Activated CD4-positive, CD25-positive, alpha-beta regulatory T cell treated with anti-CD3 and anti-CD28 coated beads, Interleukin-2, amount 50 U/mL, for 16 hours (primary cell): ENCODE data around the gene ILDR2.

ENCODE experiments used
- DNase-seq: peaks from one replicate; pipeline ENCODE4 v3.0.0-alpha.2; 2020; ENCODE audit warnings: low read depth, low spot score

The ILDR2 gene

DNA sequence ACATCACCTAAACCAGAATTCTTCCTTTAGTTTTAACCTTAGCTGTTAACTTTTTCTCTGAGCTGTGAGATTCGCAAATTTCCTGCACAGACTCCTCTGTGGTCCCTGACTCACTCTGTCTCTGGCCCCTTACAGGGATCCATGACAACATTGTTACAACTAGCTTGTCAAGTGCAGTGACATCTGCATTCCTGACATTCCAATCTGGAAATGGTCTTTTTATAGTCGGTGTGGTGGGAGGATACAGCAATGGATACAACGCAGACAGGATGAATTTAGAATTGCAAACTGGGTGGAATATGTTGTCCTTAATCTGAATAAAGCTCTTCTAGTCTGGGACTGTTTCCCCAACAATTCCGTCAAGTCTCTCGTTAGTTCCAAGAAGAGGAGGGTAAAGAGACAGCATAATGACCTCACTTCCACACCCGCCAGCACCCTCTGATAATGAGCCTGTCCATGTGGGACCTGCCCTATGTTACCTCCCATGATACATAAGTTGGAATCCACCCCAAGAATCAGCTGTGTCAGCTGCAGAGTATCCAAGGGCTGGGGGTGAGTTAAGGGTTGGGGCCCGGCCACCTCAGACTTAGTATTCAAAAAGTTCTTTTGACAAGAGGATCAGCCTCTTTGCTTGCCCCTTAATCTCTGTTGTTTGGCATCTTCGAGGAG lies 49.4 kb downstream of the ILDR2 start:
- DNase-seq, result no peak

DNA sequence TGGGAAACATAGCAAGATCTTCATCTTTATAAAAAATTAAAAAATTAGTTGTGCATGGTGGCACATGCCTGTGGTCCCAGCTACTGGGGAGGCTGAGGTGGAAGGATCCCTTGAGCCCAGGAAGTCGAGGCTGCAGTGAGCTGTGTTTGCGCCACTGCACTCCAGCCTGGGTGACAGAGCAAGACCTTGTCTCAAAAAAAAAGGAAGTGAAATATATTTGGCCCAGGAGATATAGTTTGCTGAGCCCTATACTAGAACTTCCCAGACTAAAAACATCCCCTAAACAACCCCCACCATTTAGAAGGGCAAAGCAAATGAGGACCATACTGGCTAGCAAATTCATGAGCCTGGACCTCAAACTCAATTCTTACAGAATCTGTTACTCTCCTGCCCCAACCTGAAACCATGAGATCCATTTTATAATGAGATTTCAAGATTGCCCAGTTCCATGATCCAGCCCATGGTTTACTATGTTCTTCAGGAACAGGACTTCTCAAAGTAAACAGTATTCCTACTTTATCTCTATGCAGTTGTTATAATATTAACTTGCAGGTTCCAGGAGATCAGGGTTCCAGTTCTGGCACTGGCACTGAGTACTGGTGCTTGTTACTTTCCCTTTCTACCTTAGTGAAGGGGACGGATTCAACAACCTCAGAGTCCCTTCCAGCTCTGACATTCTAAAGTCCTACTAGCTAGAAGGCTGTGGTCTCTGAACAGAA lies 50.4 kb downstream of the ILDR2 start:
- no peak for DNase-seq

DNA sequence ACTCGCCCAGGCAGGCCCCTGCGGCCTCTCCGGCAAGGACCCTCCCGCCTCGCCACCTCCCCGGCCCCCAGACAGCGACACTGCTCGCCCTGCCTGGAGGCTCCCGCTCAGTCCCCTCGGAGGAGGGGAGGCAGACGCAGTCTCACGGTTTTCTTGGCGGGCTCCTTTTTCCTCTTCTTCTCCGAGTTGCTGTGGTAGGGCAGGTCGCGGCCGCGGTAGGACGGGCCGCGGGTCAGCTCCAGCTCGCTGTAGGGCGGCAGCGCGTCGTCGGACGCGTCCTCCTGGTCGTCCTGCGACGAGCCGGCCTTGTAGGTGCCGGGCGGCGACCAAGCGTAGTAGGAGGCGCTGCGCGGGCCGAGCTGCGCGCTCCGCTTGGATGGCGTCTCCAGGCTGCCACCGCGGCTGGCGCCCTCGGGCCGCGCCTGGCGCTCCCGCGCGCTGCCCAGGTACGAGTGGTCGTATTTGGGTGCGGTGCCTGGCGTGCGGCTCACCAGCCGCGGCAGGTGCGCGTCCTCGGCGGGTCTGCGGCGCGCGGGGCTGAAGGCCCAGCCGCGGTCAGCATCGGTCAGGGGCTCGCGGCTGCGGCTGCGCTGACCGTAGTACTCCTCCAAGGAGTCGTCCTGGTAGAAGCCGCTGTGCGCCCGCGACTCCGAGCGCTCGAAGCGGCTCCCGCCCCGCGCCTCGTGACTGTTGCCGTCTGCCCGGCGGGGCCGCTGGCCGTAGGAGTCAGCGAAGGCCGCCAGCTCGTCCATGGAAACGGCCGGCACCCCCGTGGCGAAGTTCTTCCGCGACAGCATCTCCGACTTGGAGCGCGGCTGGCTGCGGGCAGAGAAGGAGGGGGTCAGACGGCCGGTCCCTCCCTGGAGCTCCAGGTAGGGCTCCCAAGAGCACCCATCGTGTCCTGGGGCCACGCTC lies 54.5 kb downstream of the ILDR2 start:
- DNase-seq, result no peak

DNA sequence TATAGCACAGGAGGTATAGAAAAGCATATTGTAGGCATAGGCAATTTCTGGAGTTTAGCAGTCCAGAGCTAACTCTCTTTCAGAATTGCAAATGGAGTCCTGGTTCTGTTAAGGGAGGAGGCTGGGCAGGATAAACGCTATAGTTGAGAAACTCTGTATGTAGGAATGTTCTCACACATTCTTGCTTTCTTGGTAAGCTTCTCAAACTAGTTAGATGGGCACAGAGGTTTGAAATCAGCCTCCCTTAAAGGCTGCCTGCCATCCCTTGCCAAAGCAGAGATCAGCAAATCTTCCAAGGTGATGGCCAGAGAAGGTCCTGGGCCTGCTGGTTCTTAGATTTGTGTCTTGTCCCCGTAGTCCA lies 56.4 kb downstream of the ILDR2 start:
- DNase-seq, result no peak

DNA sequence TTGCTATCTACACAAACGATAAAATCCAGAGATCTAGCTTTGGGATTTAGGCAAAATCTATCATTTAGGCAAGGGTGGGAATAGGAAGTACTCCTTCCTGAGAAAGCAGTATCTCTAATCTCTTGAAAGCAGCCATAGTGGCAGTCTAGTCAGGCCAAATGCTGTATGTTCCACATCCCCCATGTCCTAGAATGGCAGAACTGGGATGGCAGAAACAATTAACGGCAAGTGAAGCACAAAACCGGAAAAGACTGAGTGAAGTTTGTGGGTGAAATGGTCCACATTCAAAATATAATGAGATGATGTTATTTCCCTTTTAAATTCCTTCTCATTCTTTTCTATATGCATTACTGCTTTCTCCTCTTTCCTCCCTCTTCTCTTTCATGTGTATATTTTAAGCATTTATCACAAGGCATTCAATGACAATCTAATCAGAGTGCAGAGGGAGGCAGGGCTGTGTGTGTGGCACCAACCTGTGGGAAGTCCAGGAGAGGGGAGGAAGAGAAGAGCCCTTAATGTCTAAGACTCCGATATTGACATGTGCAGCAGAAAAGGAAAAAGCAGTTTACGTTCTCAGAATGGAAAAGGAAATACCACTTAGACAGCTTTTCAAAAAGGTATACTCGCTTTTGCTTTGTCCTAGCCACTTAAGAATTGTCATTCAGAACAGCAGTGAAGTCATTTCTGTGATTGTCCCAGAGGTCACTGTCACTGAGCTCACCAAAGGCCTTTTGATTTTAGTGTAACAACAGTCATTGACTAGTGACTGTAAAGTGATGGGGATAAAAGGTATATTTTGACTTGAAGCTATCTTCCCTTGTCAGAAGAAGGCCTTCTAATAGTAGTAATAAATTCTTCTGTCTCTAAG lies 57.0 kb downstream of the ILDR2 start:
- DNase-seq, result no peak

DNA sequence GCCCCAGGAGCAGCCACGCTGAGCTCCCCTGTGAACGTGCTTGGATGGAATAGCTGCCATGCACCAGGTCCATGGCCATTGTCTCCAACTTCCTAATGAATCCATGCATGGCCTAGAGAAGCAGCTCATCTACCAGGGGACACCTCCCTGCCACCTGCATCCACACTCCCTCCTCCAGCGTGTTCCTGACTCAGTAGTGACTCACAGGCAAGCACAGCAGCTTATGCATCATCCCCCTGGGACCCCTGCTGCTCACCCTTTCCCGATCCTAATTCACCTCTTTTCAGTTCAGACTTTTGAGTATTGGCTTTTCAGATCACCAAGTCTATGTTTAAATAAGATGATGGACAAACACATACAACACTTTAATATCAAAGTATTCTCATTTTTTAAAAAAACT lies 59.4 kb downstream of the ILDR2 start:
- DNase-seq, result no peak

DNA sequence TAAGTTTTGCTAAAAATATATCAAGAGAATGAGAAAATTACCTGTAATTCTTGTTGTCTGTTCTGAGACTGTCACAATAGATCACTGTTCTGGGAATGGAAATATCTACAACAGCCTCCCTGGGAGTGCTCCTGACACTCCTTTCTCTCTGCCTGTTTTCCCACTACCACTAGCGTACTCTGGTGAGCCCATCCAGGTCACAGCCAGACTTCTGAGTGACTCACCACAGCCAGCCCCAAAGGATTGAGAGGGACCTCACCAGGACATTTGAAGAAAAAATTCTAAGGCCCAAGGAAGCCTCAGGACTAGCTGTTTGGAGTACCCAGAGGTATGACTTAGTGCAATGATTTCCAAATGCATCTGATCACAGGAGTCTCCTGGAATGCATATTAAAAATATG lies 60.3 kb downstream of the ILDR2 start:
- DNase-seq, result no peak

DNA sequence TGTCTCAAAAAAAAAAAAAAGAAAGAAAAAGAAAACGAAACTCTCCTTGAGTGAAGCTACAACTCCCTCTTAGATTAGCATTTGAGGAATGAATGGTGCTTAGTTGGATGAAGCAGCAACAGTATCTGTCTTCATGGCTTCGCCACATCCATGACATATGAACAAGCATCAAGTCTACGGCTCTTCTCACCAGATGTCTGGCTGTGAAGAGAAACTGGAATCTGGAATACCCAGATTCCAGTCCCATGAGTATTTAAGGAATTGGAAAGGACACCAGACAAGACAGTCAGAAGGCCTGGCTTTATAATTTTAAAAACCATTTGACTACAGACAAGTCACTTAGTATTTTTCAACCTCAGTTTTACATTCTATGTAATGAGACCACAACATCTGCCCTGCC lies 61.2 kb downstream of the ILDR2 start:
- no peak for DNase-seq

DNA sequence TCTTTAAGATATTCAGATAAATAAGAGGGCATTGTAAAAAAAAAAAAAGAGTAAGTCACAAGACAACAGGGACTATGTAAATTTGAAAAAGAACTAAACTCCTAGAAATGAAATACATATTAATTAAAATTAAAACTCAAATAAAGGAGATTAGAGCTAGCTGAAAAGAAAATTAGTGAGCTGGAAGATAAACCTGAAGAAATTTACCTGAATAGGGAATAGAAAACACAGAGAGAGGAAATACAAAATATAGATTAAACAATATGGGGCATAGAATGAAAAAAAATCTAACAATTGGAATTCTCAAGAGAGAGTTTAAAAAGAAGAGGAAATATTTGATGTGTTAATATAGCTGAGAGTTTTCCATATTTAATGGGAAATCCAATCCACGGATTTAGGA lies 63.7 kb downstream of the ILDR2 start:
- no peak for DNase-seq

DNA sequence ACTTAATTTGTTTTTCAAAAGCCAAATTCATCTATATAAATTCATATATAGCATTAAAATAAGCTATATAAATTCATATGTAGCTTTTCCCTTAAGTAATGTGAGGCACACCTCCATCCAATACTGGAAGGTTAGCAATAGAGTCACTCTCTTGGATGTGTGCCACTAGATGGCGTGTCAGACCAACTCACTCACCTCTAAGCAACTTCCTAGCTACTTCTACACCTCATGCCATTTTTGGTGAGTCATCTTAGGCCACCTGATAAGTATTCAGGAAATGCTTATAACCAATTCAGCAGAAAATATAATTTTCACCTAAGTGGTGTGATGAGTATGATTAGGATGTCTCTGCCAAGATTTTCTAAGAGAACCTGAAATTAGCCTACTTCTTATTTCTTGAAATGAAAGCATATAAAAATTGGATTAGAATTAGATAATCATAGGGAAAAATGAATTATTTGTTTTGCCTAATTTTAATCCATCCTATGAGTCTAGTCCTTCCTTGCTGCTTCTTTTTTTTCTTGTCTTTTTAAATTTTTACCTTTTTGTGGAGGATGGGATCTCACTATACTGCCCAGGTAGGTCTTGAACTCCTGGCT lies 64.8 kb downstream of the ILDR2 start:
- peak; percentile 57 for DNase-seq

DNA sequence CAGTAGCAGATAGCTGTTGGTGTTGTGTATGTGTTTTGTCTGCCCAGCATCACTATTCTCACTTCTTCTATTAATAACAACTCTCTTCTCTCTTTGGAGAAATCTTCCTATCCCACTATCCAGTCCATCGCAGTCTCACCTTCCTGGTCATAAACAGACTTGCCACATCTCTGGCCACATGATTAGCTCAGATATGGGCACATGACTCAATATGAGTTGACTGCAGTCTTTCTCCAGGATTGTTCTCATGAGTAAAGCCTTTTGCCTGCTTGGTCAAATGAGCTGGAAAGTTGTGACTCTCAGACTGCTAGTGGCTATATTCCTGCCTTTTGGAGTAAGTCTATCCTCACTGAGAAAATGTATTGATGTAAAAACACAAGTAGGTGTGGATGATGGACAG lies 66.4 kb downstream of the ILDR2 start:
- no peak for DNase-seq

DNA sequence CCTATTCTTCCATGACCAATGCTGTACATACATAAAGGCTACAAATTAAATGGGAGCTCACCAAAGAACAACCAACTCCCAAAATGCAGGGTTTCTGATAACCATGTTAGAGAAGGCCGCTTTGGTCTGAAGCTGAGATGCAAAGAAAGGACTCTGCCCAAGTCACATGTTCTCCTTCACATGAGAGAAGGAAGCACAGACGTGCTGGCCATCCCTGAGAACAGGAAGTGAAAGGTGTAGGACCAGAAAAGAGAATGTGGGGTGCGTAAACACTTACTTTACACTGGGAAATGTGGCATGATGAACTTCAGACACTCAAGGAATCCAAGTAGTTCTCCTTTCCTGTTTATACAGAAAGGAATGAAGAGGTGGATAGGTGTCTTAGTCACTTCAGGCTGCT lies 67.6 kb downstream of the ILDR2 start:
- no peak for DNase-seq

DNA sequence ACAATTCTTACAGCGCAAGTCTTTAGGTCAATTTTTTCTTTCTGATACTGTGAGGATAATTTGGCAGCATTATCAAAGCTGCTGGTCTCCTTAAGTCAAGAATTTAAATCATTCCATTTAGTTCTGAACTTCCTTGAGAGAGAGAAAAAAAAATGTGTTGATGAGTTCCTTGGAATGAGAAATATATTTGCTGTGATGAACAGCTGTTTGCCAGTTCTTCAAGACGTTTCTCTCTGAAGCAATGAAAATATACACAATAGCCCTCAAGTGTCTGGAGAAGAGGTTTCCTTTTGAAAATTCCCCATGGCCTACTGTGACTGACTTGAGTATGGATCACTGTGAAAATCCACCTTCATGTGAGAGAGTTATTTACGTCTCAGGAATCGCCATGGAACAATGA lies 68.3 kb downstream of the ILDR2 start:
- no peak for DNase-seq

DNA sequence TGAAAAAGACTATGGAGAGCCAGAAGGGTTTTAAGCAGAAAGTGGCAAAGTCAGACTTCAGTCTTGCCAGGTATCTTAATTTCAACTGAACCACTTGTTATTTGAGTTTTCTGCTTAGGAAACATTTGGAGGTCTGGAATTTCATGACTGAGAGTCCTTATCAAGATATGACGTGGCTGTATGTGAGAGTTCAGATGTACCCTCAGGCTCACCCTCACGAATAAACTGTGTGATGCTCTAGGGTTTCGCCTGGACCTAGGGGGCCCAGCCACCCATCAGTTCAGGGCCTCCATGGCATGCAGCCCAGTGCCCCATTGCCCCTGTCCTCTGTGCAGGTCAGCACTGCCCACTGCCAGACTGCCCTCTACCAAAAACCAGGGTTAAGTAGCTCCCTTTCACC lies 68.7 kb downstream of the ILDR2 start:
- no peak for DNase-seq

DNA sequence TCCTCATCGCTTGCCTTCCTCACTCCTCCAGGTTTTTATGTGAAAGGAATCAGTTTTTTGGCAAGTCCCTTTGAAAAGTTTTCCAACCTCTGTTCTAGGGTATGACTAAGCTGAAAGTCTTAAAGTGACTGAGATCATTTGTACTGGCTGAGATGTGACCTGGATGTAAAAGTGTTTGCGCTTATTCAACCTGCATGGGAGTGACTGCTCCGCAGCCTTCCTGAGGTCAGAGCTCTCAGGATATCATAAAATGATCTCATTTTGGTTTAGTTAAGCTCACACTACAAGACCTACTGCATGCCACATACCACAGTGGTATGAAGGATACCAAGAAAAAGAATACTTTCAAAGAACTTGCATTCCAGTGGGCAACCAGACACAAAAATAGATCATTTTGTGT lies 69.4 kb downstream of the ILDR2 start:
- no peak for DNase-seq

DNA sequence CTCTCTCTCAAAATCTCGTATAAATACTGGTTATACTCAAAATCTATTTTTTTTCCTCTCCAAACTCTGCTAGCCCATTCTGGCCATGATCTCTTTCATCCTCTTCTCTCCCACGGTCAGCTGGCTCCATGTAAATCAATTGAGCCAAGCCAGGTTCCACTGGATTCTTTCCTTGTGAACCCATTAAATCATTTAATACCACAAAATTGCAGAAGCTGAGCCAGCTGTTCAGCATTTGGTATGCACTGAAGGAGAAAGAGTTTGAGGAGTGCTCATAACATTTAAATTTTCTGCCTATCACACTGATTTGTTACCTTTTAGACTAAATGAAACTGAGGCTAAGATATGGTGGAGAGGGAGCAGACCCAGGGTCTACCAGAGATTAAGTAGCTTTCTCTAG lies 70.2 kb downstream of the ILDR2 start:
- no peak for DNase-seq

DNA sequence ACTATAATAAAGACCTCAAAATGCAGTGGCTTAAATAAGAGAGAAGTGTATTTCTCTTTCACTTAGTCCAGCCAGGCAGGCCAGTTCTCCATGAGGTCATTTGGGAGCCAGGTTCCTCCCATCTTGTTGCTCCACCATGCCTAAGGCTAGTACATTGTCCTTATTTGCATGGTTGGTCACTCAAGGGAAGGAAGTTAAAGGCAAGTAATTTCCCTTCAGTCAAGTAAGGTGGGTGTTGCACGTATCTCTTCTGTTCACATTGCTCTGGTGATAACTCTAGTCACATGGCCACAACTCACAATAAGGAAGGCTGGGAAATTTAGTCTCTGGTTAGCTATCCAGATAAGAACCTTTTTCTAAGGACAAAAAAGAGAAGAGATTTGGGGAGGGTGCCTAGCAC lies 72.1 kb downstream of the ILDR2 start:
- DNase-seq, result no peak

DNA sequence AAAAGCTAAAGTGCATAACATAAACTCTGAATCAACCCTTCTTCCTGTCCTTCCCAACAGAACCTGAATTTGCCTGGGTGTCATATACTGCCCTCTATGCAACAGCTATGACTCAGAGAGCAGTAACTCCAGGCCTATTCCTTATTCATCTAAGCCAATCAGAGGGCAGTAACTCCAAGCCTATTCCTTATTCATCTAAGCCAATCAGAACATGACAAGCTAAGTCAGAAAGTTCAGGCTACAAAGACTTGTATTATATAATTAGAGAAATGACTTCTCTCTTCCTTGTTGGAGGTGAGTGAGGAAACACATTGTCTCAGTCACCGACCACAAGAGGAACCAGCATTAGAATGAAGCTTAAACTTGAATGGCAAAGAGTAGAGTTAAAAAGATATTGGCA lies 73.1 kb downstream of the ILDR2 start:
- no peak for DNase-seq

DNA sequence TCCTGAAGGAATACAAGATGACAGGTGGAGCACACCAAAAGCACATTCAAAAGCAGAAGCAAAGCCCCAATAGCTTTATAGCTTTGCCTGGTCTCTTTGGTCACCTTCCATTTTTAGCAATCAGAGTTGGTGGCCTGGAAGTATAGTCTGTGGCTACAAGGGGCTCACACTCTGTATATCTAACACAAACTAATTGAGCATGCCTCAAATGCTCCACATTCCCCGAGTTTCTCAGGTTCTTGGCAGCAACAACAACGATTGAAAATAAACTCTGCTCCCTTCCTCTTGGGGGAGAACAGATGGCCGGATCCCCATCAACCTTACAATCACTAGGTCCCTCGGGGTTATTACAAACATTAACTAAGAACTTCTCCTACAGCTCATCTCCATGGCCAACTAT lies 74.4 kb downstream of the ILDR2 start:
- DNase-seq, result no peak

DNA sequence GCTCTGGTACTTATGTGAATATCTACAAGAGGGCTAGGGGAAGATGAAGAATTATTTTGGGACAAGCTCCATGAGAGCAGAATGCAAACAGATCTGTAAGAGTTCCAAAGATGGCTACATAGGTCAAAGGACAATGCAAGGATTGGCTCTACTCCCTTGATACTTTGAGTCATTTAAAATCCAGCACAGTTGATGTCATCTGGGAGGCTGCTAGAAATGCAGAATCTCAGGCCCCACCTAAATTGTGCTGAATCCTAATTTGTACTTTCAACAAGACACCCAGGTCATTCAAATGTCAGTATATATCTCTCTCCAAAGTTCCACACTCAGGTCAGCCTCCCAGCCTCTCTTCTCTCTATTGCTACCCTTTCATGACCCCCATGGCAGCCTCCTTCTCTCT lies 75.6 kb downstream of the ILDR2 start:
- no peak for DNase-seq

DNA sequence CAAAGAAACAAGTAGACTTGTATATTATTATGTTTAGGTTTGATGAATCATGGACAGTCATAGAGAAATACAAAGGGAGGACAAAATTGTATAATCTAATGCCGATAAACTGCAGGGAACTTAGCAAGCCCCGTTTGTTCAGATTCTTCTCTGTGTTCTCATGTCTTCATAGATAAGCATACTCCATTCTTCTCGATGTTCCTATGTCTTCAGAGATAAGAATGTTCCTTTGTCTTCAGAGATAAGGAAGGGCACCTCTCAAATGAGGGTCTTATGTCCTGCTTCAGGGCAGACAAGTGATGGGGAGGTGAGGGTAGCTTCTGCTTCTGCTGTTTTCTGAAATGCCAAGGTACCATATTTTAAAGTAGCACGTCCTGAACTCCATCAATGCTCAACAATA lies 79.6 kb downstream of the ILDR2 start:
- no peak for DNase-seq
